HK-2 (cell line): Measurements from ENCODE around the gene ANXA4.
"Not testable (repeated sequence)": the region's sequence is repeated elsewhere in the genome, so short reads cannot be mapped to it uniquely, and the experiment has no call there.

Experiments used
- DNase-seq: peaks from one replicate; pipeline ENCODE4 v3.0.0-alpha.2; 2018; ENCODE audit not compliant: unreplicated experiment

The ANXA4 gene

DNA sequence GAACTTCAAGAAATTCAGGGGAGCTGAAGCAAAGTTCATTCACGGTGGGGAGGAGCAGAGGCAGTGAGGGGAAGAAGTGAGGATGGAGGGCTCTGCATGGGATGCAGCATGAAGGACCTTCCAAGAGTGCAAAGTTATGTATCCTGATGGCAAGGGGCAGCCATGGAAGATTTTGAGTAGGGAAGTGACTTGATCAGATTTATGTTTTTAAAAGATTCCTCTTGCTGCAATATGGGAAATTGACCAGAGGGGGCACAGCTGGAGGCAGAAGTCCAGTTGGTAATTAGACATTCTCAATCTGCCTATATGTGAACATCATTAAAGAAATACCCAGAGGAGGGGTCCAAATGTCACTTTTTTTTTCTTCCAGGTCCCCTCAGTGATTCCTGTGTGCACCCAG is 21.5 kb upstream of the ANXA4 start:
- no peak for DNase-seq

DNA sequence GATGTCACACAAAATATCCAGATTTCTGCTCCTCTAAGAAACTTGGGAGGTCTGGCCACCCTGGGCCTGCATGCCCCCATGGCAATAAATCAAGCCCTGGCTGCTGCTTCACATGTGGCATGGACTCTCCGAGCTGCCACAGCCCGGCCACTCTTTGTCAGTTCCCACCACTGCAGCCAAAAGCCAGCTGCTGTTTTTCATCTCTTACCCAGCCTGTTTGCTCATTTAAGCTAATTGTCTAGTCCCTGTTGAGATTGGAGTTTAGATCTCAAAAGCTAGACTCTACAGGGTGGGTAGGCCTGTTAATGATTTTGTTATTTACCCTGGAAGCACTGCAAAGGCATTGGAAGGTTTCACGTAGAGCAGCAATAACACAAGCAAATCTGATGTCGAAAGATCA is 20.9 kb upstream of the ANXA4 start:
- DNase-seq: no peak

DNA sequence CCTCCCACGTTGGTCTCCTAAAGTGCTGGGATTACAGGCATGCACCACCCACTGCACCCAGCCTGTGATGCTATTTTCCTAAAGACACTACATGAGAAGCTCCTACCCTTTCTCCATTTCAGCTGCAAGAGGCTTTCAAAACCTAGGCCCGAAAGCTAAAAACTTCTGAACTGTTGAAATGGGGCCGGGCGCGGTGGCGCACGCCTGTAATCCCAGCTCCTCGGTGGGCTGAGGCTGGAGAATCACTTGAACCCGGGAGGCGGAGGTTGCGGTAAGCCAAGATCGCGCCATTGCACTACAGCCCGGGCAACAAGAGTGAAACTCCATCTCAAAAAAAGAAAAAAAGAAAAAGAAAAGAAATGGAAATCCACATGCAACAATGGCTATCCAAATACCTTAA is 18.1 kb upstream of the ANXA4 start:
- no peak for DNase-seq

DNA sequence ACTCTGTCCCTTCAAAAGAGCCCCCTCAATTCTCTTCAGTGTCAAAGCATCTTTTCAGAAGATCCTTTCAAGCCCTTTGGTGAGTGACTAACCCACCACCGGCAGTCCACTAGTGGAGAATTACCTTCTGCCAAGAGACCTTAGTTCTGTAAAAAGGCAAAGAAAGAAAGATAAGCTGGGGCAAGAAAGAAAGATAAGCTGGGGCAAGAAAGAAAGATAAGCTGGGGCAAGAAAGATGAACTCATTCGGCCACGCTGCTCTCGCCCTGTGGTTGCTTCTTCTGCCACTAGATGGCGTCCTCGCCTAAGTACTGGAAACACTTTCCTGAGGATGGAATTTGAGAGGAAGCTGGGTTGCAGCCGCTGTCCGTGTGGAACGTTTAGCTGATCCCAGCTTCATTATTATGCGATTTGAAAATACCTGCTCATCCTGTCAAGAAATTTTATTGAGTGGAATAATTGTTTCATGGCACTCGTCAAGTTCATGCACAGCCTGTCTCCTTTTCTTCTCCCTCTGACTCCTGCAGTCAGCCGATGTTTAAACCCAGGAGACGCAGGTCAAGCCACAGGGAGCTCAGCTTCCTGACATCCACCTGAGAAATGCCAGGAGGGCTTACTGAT is 17.3 kb upstream of the ANXA4 start:
- DNase-seq: peak; percentile 85

DNA sequence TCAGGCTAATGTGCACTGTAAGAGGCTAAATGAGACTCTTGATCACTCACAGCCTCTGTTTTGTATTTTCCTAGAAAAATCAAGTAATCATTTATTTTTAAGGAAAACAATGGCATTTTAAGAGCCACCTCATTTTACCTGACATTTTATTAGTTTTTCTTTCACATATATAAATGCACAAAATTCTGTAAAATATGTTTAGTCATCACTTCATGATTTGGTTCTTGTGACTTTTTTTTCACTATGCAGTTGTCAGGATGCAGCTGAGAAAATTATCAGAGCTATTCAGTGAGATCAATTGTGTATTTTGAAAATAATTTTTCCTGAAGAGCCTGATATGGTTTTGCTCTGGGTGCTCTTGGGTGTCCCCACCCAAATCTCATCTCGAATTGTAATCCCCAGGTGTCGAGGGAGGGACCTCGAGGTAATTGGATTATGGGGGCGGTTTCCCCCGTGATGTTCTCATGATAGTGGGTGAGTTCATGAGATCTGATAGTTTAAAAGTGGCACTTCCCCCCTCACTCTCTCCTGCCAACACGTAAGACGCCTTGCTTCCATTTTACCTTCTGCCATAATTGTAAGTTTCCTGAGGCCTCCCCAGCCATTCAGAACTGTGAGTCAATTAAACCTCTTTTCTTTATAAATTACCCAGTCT is 16.1 kb upstream of the ANXA4 start:
- no peak for DNase-seq

DNA sequence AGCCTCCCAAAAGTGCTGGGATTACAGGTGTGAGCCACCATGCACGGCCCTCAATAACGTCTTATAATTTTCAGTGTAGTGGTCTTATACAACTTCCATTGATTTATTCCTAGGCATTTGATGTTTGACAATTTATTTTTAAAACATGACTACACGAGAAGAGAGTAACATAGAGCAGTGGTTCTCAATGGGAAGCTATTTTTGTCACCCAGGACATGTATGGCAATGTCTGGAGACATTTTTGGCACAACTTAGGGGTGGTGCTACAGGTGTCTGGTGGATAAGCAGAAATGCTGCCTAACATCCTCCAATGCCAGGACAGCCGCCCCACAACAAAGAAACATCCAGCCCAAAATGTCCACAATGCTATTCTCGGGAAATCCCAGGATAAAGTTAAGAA is 12.7 kb upstream of the ANXA4 start:
- DNase-seq: no peak

DNA sequence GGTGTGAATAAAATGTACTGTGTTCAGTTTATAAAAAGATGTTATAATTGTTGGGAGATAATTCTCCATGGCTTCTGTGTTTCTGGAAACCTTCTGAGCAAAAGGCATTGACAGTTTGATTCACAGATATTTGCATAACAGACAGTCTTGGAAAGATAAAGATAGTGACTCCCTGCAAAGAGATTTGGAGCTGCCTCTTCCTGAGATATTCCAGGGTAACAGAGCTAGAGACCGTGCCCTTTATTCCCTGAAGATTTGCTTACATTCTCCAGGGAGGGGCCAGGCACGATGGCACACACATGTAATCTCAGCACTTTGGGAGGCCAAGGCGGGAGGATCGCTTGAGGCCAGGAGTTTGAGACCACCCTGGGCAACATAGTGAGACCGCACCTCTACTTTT is 12.2 kb upstream of the ANXA4 start:
- no peak for DNase-seq

DNA sequence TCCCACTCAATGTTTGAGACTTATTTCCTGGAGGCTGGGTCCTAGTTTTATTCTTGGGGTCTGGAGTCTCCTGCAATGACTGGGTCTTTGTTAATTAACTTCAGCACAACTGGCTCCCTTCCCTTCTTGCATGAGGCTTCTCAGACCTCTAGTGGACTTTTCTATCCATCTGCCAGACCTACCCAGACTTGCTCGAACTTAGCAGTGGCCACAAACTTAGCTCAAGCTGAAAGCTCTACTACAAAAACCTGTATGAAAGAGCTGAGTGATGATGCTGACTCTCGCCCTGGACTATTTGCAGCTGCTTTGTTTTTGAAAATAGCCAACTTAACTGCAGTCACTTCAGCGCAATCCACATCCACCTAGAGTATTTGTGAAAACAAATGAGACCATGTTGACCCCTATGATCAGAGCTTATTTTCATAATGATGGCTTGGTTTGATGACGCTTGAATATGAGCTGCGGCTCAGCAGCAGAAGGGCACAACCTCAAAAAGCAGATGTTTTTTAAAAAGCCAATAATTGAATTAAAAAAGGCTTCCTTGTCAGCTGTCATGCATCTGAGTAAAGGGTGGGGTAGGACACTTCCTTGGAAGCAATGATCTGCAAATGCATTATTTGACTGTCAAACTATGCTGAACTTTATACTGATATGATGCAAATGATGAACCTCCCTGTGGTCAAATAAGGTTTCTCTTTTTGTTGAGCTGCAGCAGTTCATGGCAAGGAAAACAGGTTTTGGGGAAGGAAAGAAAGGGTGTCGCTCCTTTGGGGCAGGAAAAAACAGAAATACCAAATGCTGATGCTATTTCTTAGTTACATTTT is 10.6 kb upstream of the ANXA4 start:
- no peak for DNase-seq

DNA sequence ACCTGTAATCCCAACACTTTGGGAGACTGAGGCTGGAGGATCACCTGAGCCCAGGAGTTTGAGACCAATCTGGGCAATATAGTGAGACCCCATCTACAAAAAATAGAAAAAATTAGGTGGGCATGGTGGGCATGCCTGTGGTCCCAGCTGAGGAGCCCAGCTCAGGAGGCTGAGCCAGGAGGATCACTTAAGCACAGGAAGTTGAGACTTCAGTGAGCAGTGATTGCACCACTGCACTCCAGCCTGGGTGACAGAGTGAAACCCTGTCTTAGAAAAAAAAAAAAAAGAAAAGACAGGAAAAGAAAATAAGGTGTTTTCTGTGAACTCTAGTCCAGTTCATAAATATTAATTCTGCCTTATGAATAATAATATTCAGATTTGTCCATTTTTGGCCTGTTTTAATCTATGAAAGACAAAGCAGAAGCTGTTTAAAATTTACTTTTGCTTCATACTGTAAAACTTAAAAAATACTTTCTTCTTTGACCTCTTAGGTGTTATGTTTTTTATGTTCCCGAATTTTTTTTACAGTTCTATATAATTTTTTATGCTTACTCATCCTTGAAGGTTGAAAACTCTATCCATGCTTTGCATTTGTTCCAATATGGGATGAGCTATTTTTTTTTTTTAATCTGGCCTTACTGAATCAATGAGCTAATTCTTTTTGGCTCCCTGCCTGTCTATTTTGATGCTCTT is 8.4 kb upstream of the ANXA4 start:
- no peak for DNase-seq

DNA sequence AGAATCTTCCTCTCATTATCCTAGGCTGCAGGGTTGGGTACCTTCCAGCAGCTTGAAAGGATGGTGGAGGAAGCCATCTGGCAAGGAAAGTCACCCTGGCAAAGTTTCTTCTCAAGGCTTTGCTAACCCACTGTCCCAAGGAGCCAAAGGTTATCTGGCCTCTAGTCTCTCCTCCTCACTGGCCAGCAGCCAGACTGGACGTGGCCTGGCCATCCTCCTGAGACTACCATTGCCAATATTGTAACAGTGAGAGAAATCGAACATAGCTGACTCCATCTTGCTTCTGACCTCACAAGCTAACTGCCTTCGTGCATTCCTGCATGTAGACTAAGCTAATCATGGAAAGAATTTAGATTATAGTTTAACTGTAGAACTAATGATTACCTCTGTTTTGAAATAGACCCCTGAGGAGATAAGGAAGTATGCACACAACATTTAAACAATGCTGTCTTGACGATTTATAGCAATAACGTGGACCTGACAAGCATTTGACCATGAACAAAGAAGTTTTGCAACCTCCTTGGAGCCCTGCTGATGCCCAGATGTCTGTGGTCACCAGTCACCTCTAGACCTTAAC is 7.8 kb upstream of the ANXA4 start:
- no peak for DNase-seq

DNA sequence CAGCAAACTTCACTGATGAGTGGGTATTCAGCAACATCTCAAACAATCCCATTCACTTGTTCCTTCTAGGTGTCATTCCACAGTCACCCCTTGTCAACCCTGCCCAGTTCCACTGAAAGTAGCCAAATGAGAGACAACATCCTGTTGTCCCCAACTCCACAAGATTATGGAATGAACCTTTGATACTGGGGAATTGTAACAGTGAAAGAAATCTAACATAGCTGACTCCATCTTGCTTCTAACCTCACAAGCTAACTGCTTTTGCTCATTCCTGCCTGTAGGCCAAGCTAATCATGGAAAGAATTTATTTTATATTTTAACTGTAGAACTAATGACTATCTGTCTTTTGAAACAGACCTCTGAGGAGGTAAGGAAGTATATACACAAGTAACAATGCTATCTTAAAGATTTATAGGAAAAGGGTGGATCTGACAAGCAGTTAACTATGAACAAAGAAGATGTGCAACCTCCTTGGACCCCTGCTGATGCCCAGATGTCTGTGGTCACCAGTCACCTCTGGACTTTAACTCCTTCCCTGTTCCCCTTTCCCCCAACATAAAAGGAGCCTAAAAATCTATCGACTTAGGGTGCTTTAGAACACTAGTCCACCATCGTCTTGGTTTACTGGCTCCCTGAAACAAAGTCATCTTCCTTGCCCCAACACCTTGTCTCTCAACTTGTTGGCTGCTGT is 6.9 kb upstream of the ANXA4 start:
- DNase-seq: no peak

DNA sequence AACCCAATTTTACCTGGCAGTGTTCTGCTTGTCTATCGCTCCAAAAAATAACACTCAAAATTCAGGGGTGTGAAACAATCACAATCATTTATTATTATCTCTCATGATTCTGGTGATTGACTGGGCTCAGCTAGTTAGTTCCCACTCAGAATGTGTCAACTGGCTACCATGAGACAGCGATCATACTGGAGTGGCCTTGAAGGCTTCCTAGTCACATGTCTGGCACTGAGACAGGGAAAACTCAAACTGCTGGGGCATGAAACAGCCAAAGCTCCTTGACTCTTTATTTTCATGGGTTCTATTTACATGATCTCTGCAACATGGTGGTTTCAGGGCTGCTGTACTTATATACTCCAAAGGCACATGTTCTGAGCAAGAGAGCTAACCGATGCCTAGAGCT is 6.2 kb upstream of the ANXA4 start:
- DNase-seq: no peak

DNA sequence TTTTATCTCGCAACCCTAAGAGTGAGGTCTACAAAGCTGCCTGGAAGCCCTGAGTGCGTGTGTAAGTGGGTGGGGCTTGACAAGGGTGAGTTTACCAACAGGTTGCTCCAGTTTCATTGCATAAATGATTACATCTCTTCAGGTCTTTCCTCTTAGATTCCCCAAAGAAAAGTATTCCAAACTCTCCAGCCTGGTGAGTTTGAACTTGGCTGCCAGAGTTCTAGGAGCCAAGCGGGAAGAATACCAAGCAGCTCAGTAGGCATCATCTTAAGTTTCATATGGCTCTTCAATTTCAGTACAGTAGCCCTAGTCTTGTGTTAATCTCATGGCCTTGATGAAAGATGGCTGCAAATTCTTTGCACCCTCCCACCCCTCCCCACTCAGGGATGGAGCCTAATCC is 3.8 kb upstream of the ANXA4 start:
- not testable (repeated sequence) for DNase-seq

DNA sequence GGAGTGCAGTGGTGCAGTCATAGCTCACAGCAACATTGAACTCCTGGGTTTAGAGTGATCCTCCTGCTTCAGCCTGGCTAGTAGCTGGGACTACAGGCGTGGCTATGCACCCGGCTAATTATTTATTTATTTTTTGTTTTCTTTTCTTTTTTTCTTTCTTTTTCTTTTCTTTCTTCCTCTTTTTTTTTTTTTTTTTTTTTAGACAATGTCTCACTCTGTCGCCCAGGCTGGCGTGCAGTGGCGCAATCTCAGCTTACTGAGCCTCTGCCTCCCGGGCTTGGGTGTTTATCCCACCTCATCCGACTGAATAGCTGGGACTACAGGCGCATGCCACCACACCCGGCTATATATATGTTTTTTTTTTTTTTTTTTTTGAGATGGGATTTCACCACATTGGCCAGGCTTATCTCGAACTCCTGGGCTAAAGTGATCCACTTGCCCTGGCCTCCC is 1.4 kb upstream of the ANXA4 start:
- peak; percentile 32 for DNase-seq

DNA sequence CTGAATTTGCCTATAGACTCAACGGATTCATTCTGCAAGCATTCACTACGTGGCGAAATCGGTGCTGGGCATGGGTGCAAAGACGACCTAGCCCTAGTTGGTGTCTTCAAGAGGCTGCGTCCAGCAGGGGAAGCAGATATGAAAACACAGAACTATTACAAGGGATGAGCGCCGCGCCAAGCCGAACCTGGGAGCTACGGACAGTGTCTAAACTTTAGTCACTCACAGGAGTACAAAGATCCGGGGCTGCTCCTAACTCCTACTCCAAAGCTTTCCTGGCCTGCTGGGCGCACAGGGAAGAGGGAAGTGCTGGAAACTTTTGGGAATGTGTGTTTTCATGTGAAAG is 732 bp upstream of the ANXA4 start:
- DNase-seq: peak; percentile 77

DNA sequence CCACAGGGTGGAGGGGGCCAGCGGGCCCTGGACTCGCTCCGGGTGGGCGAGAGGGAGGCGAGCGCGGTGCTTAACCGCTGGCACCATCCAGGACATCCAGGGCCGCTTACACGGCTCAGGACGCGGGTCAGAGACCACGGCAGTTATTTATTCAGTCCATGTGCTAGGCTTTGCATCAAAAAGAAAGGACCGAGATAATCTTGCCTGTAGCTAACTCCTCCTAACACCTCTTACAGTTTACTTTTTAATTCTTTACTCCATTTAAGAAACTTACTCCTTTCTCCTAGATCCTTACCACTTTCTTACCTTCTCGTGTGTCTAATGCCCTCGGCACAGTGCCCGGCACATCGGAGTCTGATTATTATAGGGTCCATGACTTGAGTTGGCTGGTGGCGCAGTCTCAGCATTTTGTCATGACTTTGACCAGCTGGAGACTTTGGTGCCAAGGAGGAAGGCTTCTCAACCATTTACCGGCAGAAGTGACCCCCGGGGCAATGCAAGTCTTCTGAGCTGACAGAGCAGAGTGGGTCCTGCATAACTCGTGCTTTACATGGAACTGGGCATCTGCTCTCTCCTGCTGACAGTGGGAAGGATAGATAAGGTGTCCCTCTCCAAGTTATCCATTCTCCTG is 503 bp downstream of the ANXA4 start:
- DNase-seq: no peak

DNA sequence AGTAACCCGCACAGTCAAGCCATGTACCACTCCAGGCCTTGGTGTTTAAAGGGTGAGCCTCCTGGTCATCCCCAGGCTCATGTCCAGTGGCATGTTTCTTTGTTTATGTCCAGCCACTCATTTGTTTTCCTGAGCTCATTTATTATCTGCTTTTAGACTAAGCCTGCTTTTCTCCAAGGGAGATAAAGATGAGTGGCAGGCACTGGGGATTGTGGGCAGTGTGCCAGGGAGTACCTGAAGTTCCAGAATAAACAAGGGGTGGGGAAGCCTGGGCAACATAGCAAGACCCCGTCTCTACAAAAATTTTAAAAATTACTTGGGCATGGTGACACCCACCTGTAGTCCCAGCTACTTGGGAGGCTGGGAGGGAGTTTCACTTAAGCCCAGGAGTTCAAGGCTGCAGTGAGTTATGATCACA is 1.9 kb downstream of the ANXA4 start:
- no peak for DNase-seq

DNA sequence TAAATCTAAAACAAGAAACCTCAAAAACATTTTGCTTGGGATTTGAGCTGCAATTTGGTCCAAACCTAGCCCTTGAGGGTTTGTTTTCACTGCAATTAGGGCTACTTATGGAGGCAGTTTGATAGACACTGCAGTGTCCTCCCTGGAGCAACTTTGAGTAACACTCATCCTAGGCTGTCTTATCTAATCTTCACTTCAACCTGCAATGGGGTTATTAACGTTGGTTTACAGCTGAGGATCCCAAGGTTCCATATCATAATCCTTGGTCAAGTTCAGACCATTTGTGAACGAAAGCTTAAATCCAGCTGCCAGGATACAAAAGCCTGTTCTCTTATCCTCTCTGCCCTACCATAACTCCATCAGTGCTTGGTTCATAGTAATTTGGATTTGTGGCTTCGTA is 2.5 kb downstream of the ANXA4 start:
- DNase-seq: no peak

DNA sequence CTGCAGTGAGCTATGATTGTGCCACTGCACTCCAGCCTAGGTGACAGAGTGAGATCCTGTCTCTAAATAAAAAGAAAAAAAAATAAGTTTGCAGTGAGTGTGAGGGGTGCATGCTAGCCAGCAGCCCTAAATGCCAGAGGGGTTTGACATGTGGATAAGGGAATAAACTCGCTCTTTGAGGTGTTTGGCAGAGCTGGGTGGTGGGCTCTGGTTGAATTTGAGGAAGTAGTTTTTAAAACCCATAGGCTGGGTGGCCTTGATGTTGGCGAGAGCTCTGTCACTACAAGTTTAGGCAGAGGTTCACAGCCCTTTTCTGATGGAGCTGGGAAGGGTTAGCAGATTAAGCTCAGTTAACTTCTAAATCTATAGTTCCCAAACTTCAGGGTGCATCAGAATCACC is 3.1 kb downstream of the ANXA4 start:
- no peak for DNase-seq

DNA sequence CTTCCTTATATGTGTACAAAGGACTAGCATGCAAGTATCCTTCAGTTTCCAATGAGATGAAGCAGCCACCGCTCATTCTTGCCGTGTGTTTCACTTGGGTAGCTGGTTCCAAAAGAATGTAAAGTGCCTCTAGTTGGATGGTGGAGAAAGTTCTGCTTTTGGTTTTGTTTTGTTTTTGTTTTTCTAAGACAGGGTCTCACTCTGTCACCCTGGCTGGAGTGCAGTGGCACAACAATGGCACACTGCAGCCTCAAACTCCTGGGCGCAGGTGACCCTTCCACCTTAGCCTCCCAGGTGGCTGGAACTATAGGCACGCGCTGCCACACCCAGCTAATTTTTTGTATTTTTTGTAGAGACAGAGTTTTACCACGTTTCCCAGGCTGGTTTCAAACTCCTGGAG is 8.3 kb downstream of the ANXA4 start:
- DNase-seq: no peak
